SW 1271 (cell line): ENCODE data around the gene GALNT18.

Source experiments
- DNase-seq, 2 experiments: peaks; one replicate each; lab custom pipeline; 2025; lab: John Stamatoyannopoulos, UW

GALNT18 gene

GRCh38 chr11:11587122-11587521 lies 34.7 kb downstream of the GALNT18 start:
- no peak for DNase-seq

- DNase-seq: no peak
Measured at GRCh38 chr11:11586465-11586864, 35.3 kb downstream of the GALNT18 start.

GRCh38 chr11:11584937-11585336 lies 36.9 kb downstream of the GALNT18 start:
- DNase-seq: no peak

- no peak for DNase-seq
Measured at GRCh38 chr11:11584530-11584810, 37.3 kb downstream of the GALNT18 start.

GRCh38 chr11:11583801-11584529 lies 37.8 kb downstream of the GALNT18 start:
- no peak for DNase-seq

- DNase-seq: no peak
Measured at GRCh38 chr11:11582011-11582701, 39.6 kb downstream of the GALNT18 start.

GRCh38 chr11:11581481-11581880 lies 40.3 kb downstream of the GALNT18 start:
- no peak for DNase-seq

GRCh38 chr11:11580841-11581411 lies 40.9 kb downstream of the GALNT18 start:
- no peak for DNase-seq

- DNase-seq: no peak
Measured at GRCh38 chr11:11580012-11580411, 41.8 kb downstream of the GALNT18 start.

GRCh38 chr11:11579012-11579988 lies 42.5 kb downstream of the GALNT18 start:
- DNase-seq: no peak

- no peak for DNase-seq
Measured at GRCh38 chr11:11577932-11578911, 43.6 kb downstream of the GALNT18 start.

GRCh38 chr11:11577251-11577855 lies 44.5 kb downstream of the GALNT18 start:
- DNase-seq: no peak

- DNase-seq: no peak
Measured at GRCh38 chr11:11574373-11575287, 47.2 kb downstream of the GALNT18 start.

- no peak for DNase-seq
Measured at GRCh38 chr11:11572386-11572785, 49.4 kb downstream of the GALNT18 start.

- no peak for DNase-seq
Measured at GRCh38 chr11:11571893-11572292, 49.9 kb downstream of the GALNT18 start.

GRCh38 chr11:11570823-11571222 lies 51.0 kb downstream of the GALNT18 start:
- DNase-seq: no peak

- no peak for DNase-seq
Measured at GRCh38 chr11:11569936-11570491, 51.8 kb downstream of the GALNT18 start.

GRCh38 chr11:11568651-11569229 lies 53.1 kb downstream of the GALNT18 start:
- no peak for DNase-seq
